K562 (cell line): Measurements from ENCODE around the gene KRT8. TPM values are rescaled to one million over a fixed set of nuclear protein-coding genes. Genes with fewer than 3 reads are reported as not detected.

ENCODE experiments used
- ATAC-seq: fragments of 200-7000 bp; cut with Tn5 transposase; 3 replicates; pipeline ENCODE4 v1.9.1; 2020; ENCODE audit warnings: moderate library complexity
- BruUV-seq: library from RNA; stranded (reverse); fragments of 400-500 nt; replicated peaks from 2 replicates; lab custom pipeline; 2021; lab: Mats Ljungman, UMichigan
- CTCF ChIA-PET: fragments of 300-600 bp; formaldehyde crosslinking; extraction: SDS; loops from one replicate; lab custom pipeline; 2021; ENCODE audit warnings: low intra/inter-chr PET ratio; lab: Yijun Ruan, JAX
- POLR2A ChIA-PET: fragments of 300-600, 350-650 bp; sonication (Branson Sonifier 250); formaldehyde crosslinking; extraction: SDS; loops from one replicate; lab custom pipeline; 2021; ENCODE audit warnings: antibody characterized with exemption, inconsistent platforms; lab: Yijun Ruan, JAX
- DNase-seq, 4 experiments: peaks; one replicate each; pipeline versions ENCODE4 v3.0.0 to v3.0.0-alpha.2; 2011 to 2018; ENCODE audit warnings: low spot score in 3 of 4, mixed read lengths in 3 of 4; ENCODE audit errors: extremely low read depth in 1 of 4
- FAIRE-seq: peaks from 2 replicates; lab custom pipeline; 2011; peaks lifted over from hg19 to GRCh38; lab: Jason Lieb, UNC
- H2AFZ ChIP-seq: 2 replicates; pipeline ENCODE4 v1.6.0; 2011; ENCODE audit warnings: low read depth, low read length, control low read depth, inconsistent platforms
- H3K27ac ChIP-seq: fragments of 200-600 bp; 3 replicates; pipeline ENCODE4 v1.8.0; 2011; ENCODE audit warnings: low read depth, mild to moderate bottlenecking, control low read depth, inconsistent platforms, low read length, moderate library complexity, mixed read lengths; ENCODE audit errors: extremely low read depth
- H3K27me3 ChIP-seq, 2 experiments: fragments of 300-600 bp in 1 of 2; 2 replicates in 1 of 2; 3 replicates in 1 of 2; pipeline versions ENCODE4 v1.6.0 to v1.8.0; 2011; ENCODE audit warnings: inconsistent platforms in 2 of 2, low read length in 2 of 2, mild to moderate bottlenecking in 1 of 2, mixed read lengths in 1 of 2, moderate library complexity in 1 of 2; ENCODE audit not compliant: control insufficient read depth in 2 of 2, insufficient read depth in 2 of 2
- H3K36me3 ChIP-seq: fragments of 300-600 bp; 3 replicates; pipeline ENCODE4 v1.8.0; 2011; ENCODE audit warnings: mild to moderate bottlenecking, low read length, inconsistent platforms; ENCODE audit not compliant: control insufficient read depth, insufficient read depth
- H3K4me1 ChIP-seq, 2 experiments: fragments of 200-600 bp in 1 of 2; replicated peaks in 1 of 2; 2 replicates in 1 of 2; 3 replicates in 1 of 2; pipeline versions ENCODE4 v1.5.1 to v1.8.0; 2011; ENCODE audit warnings: inconsistent platforms in 2 of 2, low read length in 2 of 2, mild to moderate bottlenecking in 1 of 2, mixed read lengths in 1 of 2, moderate library complexity in 1 of 2; ENCODE audit not compliant: control insufficient read depth in 2 of 2, insufficient read depth in 2 of 2
- H3K4me2 ChIP-seq: 2 replicates; pipeline ENCODE4 v1.6.1; 2011; ENCODE audit warnings: low read length, control low read depth, inconsistent platforms, mixed read lengths; ENCODE audit not compliant: insufficient read depth
- H3K4me3 ChIP-seq: fragments of 200-600 bp; sonication (generic), shearing (Covaris generic); 2 replicates; pipeline ENCODE4 v1.5.1; 2016; ENCODE audit warnings: control low read depth, inconsistent platforms
- H3K79me2 ChIP-seq: fragments of 200-600 bp; 3 replicates; pipeline ENCODE4 v1.8.0; 2011; ENCODE audit warnings: low read length, inconsistent platforms; ENCODE audit not compliant: control insufficient read depth, insufficient read depth
- H3K9ac ChIP-seq, 2 experiments: 2 replicates each; pipeline versions ENCODE4 v1.6.0 to v1.6.1; 2011; ENCODE audit warnings: low read depth in 2 of 2, low read length in 2 of 2, control low read depth in 1 of 2, inconsistent platforms in 1 of 2, mild to moderate bottlenecking in 1 of 2, mixed read lengths in 1 of 2; ENCODE audit not compliant: insufficient read depth in 1 of 2
- H3K9me1 ChIP-seq: one replicate; pipeline ENCODE4 v1.6.0; 2011; ENCODE audit warnings: inconsistent platforms, mild to moderate bottlenecking, low read length, moderate library complexity; ENCODE audit not compliant: control insufficient read depth, insufficient read depth
- H3K9me3 ChIP-seq: replicated peaks from 2 replicates; pipeline ENCODE4 v1.5.1; 2011; ENCODE audit warnings: low read depth, low read length, inconsistent platforms; ENCODE audit not compliant: control insufficient read depth, insufficient read depth
- H4K20me1 ChIP-seq: replicated peaks from 2 replicates; pipeline ENCODE4 v1.6.1; 2011; ENCODE audit warnings: low read length, inconsistent platforms, mixed read lengths; ENCODE audit not compliant: control insufficient read depth, insufficient read depth
- CSDE1 ChIP-seq, 2 experiments: fragments of 450-650 bp; IDR thresholded peaks; 2 replicates each; pipeline ENCODE4 v1.6.1; 2016; ENCODE audit warnings: mild to moderate bottlenecking in 1 of 2
- HDAC1 ChIP-seq, 2 experiments: fragments of 450-650 bp; IDR thresholded peaks; 2 replicates each; pipeline ENCODE4 v1.6.1; 2016 to 2017; ENCODE audit warnings: inconsistent platforms in 1 of 2, mild to moderate bottlenecking in 1 of 2, moderate library complexity in 1 of 2
- NR4A1 ChIP-seq, 2 experiments: fragments of 250-450 bp in 1 of 2; fragments of 450-650 bp in 1 of 2; sonication (Bioruptor Pico) in 1 of 2; IDR thresholded peaks; 2 replicates each; pipeline versions ENCODE4 v1.4.0 to v1.6.1; 2016 to 2020; ENCODE audit warnings: mild to moderate bottlenecking in 2 of 2, missing compliant biosample characterization in 1 of 2, missing genetic modification characterization in 1 of 2, moderate library complexity in 1 of 2
- PTBP1 ChIP-seq: fragments of 200-400 bp; formaldehyde crosslinking; IDR thresholded peaks from 2 replicates; pipeline ENCODE4 v1.6.1; 2017; ENCODE audit warnings: low read depth, low read length
- PURB ChIP-seq: sonication (generic); formaldehyde crosslinking; IDR thresholded peaks from 2 replicates; pipeline ENCODE4 v1.9.0; 2021; ENCODE audit warnings: low read depth, mild to moderate bottlenecking, missing genetic modification reagents
- SIX5 ChIP-seq, 2 experiments: IDR thresholded peaks; 2 replicates each; pipeline ENCODE4 v1.6.1; 2011; ENCODE audit warnings: low read length in 2 of 2, borderline replicate concordance in 1 of 2, low read depth in 1 of 2, mild to moderate bottlenecking in 1 of 2, moderate library complexity in 1 of 2; ENCODE audit not compliant: insufficient read depth in 1 of 2
- TAF9B ChIP-seq: fragments of 450-650 bp; IDR thresholded peaks from 2 replicates; pipeline ENCODE4 v1.6.1; 2018; ENCODE audit warnings: mild to moderate bottlenecking; ENCODE audit not compliant: partially characterized antibody
- TCF7L2 ChIP-seq: fragments of 150-350 bp; IDR thresholded peaks from 2 replicates; pipeline ENCODE4 v1.6.1; 2016; ENCODE audit warnings: low read depth, mild to moderate bottlenecking, low read length, moderate library complexity
- TFAM ChIP-seq: fragments of 250-450 bp; sonication (Bioruptor Pico); conservative IDR thresholded peaks from 2 replicates; pipeline ENCODE4 v1.5.0; 2021; ENCODE audit warnings: mild to moderate bottlenecking, moderate library complexity
- ZFX ChIP-seq: sonication (generic); formaldehyde crosslinking; IDR thresholded peaks from 2 replicates; pipeline ENCODE4 v1.8.0; 2022; ENCODE audit warnings: mild to moderate bottlenecking, missing genetic modification reagents, moderate library complexity
- ZNF408 ChIP-seq: fragments of 250-450 bp; sonication (Bioruptor Pico); IDR thresholded peaks from 2 replicates; pipeline ENCODE4 v1.4.0; 2020; ENCODE audit warnings: low read depth, mild to moderate bottlenecking, moderate library complexity
- whole genome bisulfite sequencing: fragments of 100-300 bp; shearing (Covaris generic); methylation state at CpG from one replicate; pipeline ENCODE4 v1.1.6; 2016; ENCODE audit warnings: low coverage, mixed read lengths; ENCODE audit not compliant: insufficient coverage; ENCODE audit errors: missing lambda C conversion rate; 5-methylcytosine and 5-hydroxymethylcytosine counted together
- in situ Hi-C: fragments of 300-500 bp; cut with MboI; formaldehyde crosslinking; loops from 4 replicates; pipeline ENCODE4 v1.15.0; 2018; ENCODE audit warnings: inconsistent platforms, mixed read lengths
- intact Hi-C: fragments of 100-400 bp; cut with micrococcal nuclease; formaldehyde crosslinking; loops from 2 replicates; pipeline ENCODE4 v1.14.2; 2022
- polyA plus RNA-seq, 8 experiments: library from polyadenylated mRNA; depleted of rRNA in 4 of 8; stranded (reverse) in 5 of 8; unstranded in 3 of 8; fragments of >200 nt; fragmentation: Nextera tagmentation in 2 of 8; fragmentation: Illumina TruSeq in 1 of 8; extraction: Ambion mirVana in 2 of 8; extraction: Trizol in 1 of 8; gene quantifications; 2 replicates each; pipeline versions ENCODE4 v1.2.1 to v1.2.3, GENCODE V29; 2011 to 2014; ENCODE audit warnings: inconsistent platforms in 1 of 8, missing spikeins in 1 of 8
- total RNA-seq, 7 experiments: library from RNA; depleted of rRNA in 6 of 7; stranded (reverse); fragments of >200 nt in 6 of 7; fragmentation: Illumina TruSeq in 2 of 7; extraction: Trizol in 2 of 7; gene quantifications; 2 replicates each; pipeline versions ENCODE4 v1.2.1 to v1.2.3, GENCODE V29; 2011 to 2021; ENCODE audit warnings: low replicate concordance in 1 of 7
- TF ChIP-seq, protein P1 (sequence below): fragments of 450-650 bp; formaldehyde crosslinking; IDR thresholded peaks from 2 replicates; pipeline ENCODE4 v1.4.0; 2020; ENCODE audit warnings: mild to moderate bottlenecking
- TF ChIP-seq, protein P2 (sequence below): fragments of 200-800 bp; sonication (Bioruptor generic); IDR thresholded peaks from 2 replicates; pipeline ENCODE4 v1.6.1; 2016; ENCODE audit warnings: missing genetic modification characterization, missing compliant biosample characterization

Gene KRT8
- total and polyA plus RNA-seq, 9 of the 15 experiments (the other 6 are each of a cell fraction or from before 2014, with no cell fraction given), result 41.5 to 661 (median 260) TPM

DNA sequence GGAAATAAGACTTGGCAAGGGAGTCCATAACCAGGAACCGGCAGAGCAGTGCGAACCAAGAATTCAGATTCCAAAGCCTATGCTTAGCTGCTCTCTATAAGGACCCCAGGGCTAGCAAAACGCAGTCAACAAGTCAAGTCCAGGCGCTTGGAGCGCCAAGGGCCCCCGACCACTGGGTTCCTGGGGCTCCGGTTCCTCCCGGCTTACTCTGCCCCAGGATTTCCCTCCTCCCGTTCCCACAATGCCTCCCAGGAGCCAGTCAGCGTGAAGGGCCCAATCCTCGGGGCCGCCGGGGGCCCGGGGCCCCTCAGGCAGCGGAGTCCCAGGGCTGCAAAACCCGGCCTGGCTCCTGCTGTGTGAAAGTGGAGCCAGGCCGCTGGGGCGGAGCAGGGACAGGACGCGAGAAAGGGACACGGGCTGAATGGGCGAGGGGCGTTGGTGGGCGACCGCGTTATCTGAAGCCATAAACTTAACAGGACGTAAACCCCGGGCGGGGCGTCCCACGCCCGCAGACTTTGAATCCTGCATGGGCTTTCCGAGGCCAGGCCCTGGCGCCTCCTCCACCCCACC, 1.5 kb downstream of the KRT8 start:
- no TSS peak for BruUV-seq
- H3K9ac ChIP-seq, result peak overlapping the region; percentile 81 to 89
- peaks cover 3% of the 10 kb centered on the region for H3K9me1 ChIP-seq
- H2AFZ ChIP-seq, result peak overlapping the region; percentile 70
- POLR2A ChIA-PET, result interaction anchor here (0.6 to 4.2 kb wide), 7 partner anchors 11 to 102 kb away, joined by 3 to 35 read pairs (median 5); partner anchors contain the start of gene KRT18
- H3K4me2 ChIP-seq, result peak overlapping the region; percentile 82
- no peaks in the 10 kb centered on the region for H3K27me3 ChIP-seq
- peaks cover 42% of the 10 kb centered on the region; the same call in 2 of the 3 replicates for H3K36me3 ChIP-seq
- peak overlapping the region; percentile 58 for H3K4me3 ChIP-seq
- peaks cover 44% of the 10 kb centered on the region for H3K79me2 ChIP-seq
- no peak for FAIRE-seq
- peak overlapping the region; percentile 83 for H3K27ac ChIP-seq
- peaks cover 43 to 53% of the 10 kb centered on the region in 2 experiments for H3K4me1 ChIP-seq
- no peaks in the 10 kb centered on the region for H4K20me1 ChIP-seq
- intact Hi-C loops (no loop called here), in situ Hi-C loops (no loop called here)
- peak; percentile 88 to 95 (median 91) for DNase-seq
- CTCF ChIA-PET, result interaction anchor here (1.2 to 3.6 kb wide), 4 partner anchors 19 to 77 kb away, joined by 4 to 29 read pairs (median 6); no protein-coding TSS in a partner anchor
- peak; percentile 89 for ATAC-seq
- WGBS, result under 1% methylated on average over 25 of the region's 34 CpGs
- no peaks in the 10 kb centered on the region for H3K9me3 ChIP-seq
- TF ChIP-seq HDAC1 (IDR thresholded peaks at IDR 0.05) (no peak), TAF9B (no peak), NR4A1 (CRISPR knock-in tag; IDR thresholded peaks at IDR 0.05) (no peak), NR4A1 (tag; IDR thresholded peaks at IDR 0.05) (0 out of 2 replicates have a peak, but pooled peaks have one; percentile 31), CSDE1 (IDR thresholded peaks at IDR 0.05) (no peak), TCF7L2 (no peak), PTBP1 (no peak), TFAM (no peak), ZNF408 (CRISPR knock-in tag) (no peak), ZFX (CRISPR knock-in tag) (peak; percentile 75), SIX5 (IDR thresholded peaks at IDR 0.05; ENCODE audit: borderline replicate concordance in 1 of 2, insufficient read depth in 1 of 2, low read depth in 1 of 2, low read length in 2 of 2) (no peak), PURB (CRISPR knock-in tag) (no peak)
- TF ChIP-seq, protein P1, sequence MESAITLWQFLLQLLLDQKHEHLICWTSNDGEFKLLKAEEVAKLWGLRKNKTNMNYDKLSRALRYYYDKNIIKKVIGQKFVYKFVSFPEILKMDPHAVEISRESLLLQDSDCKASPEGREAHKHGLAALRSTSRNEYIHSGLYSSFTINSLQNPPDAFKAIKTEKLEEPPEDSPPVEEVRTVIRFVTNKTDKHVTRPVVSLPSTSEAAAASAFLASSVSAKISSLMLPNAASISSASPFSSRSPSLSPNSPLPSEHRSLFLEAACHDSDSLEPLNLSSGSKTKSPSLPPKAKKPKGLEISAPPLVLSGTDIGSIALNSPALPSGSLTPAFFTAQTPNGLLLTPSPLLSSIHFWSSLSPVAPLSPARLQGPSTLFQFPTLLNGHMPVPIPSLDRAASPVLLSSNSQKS (CRISPR knock-in tag), result no peak
- TF ChIP-seq, protein P2, sequence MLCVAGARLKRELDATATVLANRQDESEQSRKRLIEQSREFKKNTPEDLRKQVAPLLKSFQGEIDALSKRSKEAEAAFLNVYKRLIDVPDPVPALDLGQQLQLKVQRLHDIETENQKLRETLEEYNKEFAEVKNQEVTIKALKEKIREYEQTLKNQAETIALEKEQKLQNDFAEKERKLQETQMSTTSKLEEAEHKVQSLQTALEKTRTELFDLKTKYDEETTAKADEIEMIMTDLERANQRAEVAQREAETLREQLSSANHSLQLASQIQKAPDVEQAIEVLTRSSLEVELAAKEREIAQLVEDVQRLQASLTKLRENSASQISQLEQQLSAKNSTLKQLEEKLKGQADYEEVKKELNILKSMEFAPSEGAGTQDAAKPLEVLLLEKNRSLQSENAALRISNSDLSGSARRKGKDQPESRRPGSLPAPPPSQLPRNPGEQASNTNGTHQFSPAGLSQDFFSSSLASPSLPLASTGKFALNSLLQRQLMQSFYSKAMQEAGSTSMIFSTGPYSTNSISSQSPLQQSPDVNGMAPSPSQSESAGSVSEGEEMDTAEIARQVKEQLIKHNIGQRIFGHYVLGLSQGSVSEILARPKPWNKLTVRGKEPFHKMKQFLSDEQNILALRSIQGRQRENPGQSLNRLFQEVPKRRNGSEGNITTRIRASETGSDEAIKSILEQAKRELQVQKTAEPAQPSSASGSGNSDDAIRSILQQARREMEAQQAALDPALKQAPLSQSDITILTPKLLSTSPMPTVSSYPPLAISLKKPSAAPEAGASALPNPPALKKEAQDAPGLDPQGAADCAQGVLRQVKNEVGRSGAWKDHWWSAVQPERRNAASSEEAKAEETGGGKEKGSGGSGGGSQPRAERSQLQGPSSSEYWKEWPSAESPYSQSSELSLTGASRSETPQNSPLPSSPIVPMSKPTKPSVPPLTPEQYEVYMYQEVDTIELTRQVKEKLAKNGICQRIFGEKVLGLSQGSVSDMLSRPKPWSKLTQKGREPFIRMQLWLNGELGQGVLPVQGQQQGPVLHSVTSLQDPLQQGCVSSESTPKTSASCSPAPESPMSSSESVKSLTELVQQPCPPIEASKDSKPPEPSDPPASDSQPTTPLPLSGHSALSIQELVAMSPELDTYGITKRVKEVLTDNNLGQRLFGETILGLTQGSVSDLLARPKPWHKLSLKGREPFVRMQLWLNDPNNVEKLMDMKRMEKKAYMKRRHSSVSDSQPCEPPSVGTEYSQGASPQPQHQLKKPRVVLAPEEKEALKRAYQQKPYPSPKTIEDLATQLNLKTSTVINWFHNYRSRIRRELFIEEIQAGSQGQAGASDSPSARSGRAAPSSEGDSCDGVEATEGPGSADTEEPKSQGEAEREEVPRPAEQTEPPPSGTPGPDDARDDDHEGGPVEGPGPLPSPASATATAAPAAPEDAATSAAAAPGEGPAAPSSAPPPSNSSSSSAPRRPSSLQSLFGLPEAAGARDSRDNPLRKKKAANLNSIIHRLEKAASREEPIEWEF (CRISPR knock-in tag), result no peak
